ENCODE results near the gene TMEM266.

The TMEM266 gene

DNA sequence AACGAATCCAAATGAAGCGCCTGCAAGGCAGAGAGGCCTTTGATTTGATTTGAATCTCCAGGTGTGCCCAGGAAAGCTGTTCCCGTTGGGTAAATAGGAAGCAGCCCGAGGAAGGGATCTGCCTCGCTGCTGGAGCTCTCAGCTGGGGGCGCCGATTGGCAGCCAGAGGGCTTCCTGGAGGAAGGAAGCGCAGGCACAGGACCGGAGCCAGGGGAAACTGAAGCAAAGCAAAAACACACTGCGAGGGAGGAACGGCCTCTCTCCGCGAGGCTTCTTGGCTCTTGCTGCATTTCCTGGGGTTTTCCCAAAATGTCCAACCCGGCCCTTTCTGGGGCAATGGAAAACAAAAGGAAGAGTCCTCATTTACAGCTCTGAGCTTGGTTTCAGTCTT, 80.3 kb downstream of the TMEM266 start:
- DNase-seq, result no peak
- Histone ChIP-seq H3K27ac (ENCODE audit: low read length) (no peak overlapping the region), H3K4me3 (ENCODE audit: low read length) (no peak overlapping the region)

DNA sequence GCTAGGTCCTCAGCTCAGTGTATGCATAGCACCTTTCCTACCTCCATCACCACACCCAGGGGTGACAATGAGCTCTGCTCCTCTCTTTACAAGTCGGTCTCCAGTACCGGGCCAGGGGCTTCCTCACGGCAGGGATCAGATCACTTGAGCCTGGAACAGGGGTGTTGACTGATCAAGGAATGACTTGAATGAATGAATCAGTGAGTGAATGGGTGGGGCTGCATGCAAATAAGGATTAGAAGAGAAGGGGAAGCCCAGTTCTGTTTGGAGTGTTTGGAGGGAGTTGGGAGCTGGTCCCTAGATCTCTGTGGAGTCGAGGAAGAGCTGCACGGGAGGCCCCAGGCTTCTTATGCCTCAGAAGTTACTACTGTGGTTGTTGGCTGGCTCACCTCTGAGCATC, 87.0 kb downstream of the TMEM266 start:
- H3K4me2 ChIP-seq (ENCODE audit: low read depth, low read length), result no peak overlapping the region
- TF ChIP-seq, protein P1, sequence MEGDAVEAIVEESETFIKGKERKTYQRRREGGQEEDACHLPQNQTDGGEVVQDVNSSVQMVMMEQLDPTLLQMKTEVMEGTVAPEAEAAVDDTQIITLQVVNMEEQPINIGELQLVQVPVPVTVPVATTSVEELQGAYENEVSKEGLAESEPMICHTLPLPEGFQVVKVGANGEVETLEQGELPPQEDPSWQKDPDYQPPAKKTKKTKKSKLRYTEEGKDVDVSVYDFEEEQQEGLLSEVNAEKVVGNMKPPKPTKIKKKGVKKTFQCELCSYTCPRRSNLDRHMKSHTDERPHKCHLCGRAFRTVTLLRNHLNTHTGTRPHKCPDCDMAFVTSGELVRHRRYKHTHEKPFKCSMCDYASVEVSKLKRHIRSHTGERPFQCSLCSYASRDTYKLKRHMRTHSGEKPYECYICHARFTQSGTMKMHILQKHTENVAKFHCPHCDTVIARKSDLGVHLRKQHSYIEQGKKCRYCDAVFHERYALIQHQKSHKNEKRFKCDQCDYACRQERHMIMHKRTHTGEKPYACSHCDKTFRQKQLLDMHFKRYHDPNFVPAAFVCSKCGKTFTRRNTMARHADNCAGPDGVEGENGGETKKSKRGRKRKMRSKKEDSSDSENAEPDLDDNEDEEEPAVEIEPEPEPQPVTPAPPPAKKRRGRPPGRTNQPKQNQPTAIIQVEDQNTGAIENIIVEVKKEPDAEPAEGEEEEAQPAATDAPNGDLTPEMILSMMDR (IDR thresholded peaks at IDR 0.05; ENCODE audit: low read length), result no peak
- no peak for TF ChIP-seq EZH2 (optimal IDR thresholded peaks at IDR 0.05; ENCODE audit: low read depth, low read length)
- TF ChIP-seq EZH2phosphoT487 (IDR thresholded peaks at IDR 0.05; ENCODE audit: low read length), result no peak
- H3K9ac ChIP-seq (ENCODE audit: low read length), result no peak overlapping the region
- H2AFZ ChIP-seq (ENCODE audit: low read length), result no peak overlapping the region
- no peaks in the 10 kb centered on the region for H3K36me3 ChIP-seq (replicated peaks; ENCODE audit: insufficient read depth, low read length)
- H3K9me3 ChIP-seq (replicated peaks; ENCODE audit: insufficient read depth, low read length), result no peaks in the 10 kb centered on the region
- DNase-seq, result no peak
- H4K20me1 ChIP-seq (ENCODE audit: insufficient read depth, low read length), result no peaks in the 10 kb centered on the region
- H3K4me3 ChIP-seq (ENCODE audit: low read length), result no peak overlapping the region
- H3K27ac ChIP-seq (ENCODE audit: low read length), result no peak overlapping the region
- H3K9me2 ChIP-seq (replicated peaks; ENCODE audit: insufficient read depth, low read length), result no peaks in the 10 kb centered on the region
- no peaks in the 10 kb centered on the region for H3F3A ChIP-seq (ENCODE audit: insufficient read depth, low read length)
- H3K79me2 ChIP-seq (ENCODE audit: low read length), result no peaks in the 10 kb centered on the region
- H3K27me3 ChIP-seq (replicated peaks; ENCODE audit: insufficient read depth, low read length), result no peaks in the 10 kb centered on the region
- peaks cover 8% of the 10 kb centered on the region for H3K4me1 ChIP-seq (ENCODE audit: low read length)

More for the DNA sequence above, 80.3 kb downstream of the TMEM266 start:
- Histone ChIP-seq H4K20me1 (ENCODE audit: insufficient read depth, low read length) (no peaks in the 10 kb centered on the region), H3K4me2 (ENCODE audit: low read depth, low read length) (no peak overlapping the region), H2AFZ (ENCODE audit: low read length) (no peak overlapping the region), H3K9me2 (replicated peaks; ENCODE audit: insufficient read depth, low read length) (no peaks in the 10 kb centered on the region), H3K4me1 (ENCODE audit: low read length) (no peaks in the 10 kb centered on the region), H3K9me3 (replicated peaks; ENCODE audit: insufficient read depth, low read length) (no peaks in the 10 kb centered on the region), H3K36me3 (replicated peaks; ENCODE audit: insufficient read depth, low read length) (no peaks in the 10 kb centered on the region), H3K27me3 (replicated peaks; ENCODE audit: insufficient read depth, low read length) (no peaks in the 10 kb centered on the region), H3K79me2 (ENCODE audit: low read length) (no peaks in the 10 kb centered on the region), H3K9ac (ENCODE audit: low read length) (no peak overlapping the region), H3F3A (ENCODE audit: insufficient read depth, low read length) (no peaks in the 10 kb centered on the region)
- TF ChIP-seq, protein P1 (IDR thresholded peaks at IDR 0.05; ENCODE audit: low read length), result no peak
- TF ChIP-seq EZH2phosphoT487 (IDR thresholded peaks at IDR 0.05; ENCODE audit: low read length) (no peak), EZH2 (optimal IDR thresholded peaks at IDR 0.05; ENCODE audit: low read depth, low read length) (no peak)

DNA sequence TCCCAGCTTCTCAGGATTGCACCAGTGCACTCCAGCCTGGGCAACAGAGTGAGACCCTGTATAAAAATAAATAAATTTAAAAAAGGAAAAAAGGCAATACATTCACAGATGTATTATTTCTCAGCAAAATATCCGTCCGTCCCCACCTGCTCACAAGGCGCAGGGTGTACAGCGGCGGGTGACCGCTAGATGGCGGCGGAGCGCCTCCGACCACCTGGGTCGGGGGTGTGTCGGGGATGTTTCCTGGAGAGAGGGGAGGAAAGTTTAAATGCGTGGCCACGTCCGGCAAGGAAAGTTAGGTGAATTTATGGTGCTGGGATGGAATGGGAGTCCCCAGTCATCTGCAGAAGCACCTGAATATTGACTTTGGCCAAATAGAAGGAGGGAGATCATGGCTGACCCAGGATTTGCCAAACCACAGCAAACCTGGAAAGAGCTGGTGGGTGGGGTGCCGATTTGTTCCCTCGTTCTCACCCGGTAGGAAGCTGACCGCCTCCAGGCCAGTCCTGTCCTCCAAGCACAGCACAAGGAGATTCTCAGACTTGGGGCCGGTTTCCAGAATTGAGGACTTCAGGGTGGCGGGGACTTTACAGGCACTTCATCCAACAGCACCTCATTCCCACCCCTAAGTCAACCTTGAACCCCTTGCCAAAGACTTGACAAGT, 88.3 kb downstream of the TMEM266 start:
- H4K20me1 ChIP-seq (ENCODE audit: insufficient read depth, low read length), result no peaks in the 10 kb centered on the region
- peak; percentile 44 for DNase-seq
- no peaks in the 10 kb centered on the region for H3K36me3 ChIP-seq (replicated peaks; ENCODE audit: insufficient read depth, low read length)
- peak overlapping the region; percentile 38; the same call in 1 of the 2 replicates for H3K4me3 ChIP-seq (ENCODE audit: low read length)
- H3K4me2 ChIP-seq (ENCODE audit: low read depth, low read length), result peak overlapping the region; percentile 66
- H3K79me2 ChIP-seq (ENCODE audit: low read length), result no peaks in the 10 kb centered on the region
- H3K27me3 ChIP-seq (replicated peaks; ENCODE audit: insufficient read depth, low read length), result no peaks in the 10 kb centered on the region
- H2AFZ ChIP-seq (ENCODE audit: low read length), result peak overlapping the region; percentile 69
- H3K4me1 ChIP-seq (ENCODE audit: low read length), result peaks cover 8% of the 10 kb centered on the region
- TF ChIP-seq, protein P1 (IDR thresholded peaks at IDR 0.05; ENCODE audit: low read length), result peak; percentile 94
- no peak for TF ChIP-seq EZH2 (optimal IDR thresholded peaks at IDR 0.05; ENCODE audit: low read depth, low read length)
- no peak for TF ChIP-seq EZH2phosphoT487 (IDR thresholded peaks at IDR 0.05; ENCODE audit: low read length)
- H3K9me2 ChIP-seq (replicated peaks; ENCODE audit: insufficient read depth, low read length), result no peaks in the 10 kb centered on the region
- H3F3A ChIP-seq (ENCODE audit: insufficient read depth, low read length), result no peaks in the 10 kb centered on the region
- H3K9ac ChIP-seq (ENCODE audit: low read length), result no peak overlapping the region
- H3K9me3 ChIP-seq (replicated peaks; ENCODE audit: insufficient read depth, low read length), result no peaks in the 10 kb centered on the region
- no peak overlapping the region for H3K27ac ChIP-seq (ENCODE audit: low read length)

All from MM.1S (cell line).